ENCODE measurements around the gene ZNF750.

GRCh38 chr17:82884970-82885353 lies 45.1 kb upstream of the ZNF750 start:
- TF ChIP-seq CTCF (IDR thresholded peaks at IDR 0.05; ENCODE audit: insufficient read depth, low read length) (no peak), POLR2AphosphoS5 (IDR thresholded peaks at IDR 0.05; ENCODE audit: low read depth) (no peak)

Data from HL-60 (cell line).